GM11168 (cell line): ENCODE measurements around the gene CCDC122.

Source experiments
- in situ Hi-C: fragments of 300-500 bp; cut with MboI; formaldehyde crosslinking; loops from one replicate; pipeline ENCODE4 v1.12.0; 2022; ENCODE audit warnings: low sequenced_read_pairs; ENCODE audit not compliant: unreplicated experiment

The CCDC122 gene

GRCh38 chr13:43878892-43879754 lies at the start of gene CCDC122:
CCDC122 (minus strand) TSS chr13:43879740; CDS start chr13:43869376, 10,364 bp downstream.
- in situ Hi-C loops = no loop called here

GRCh38 chr13:43924549-43925245 lies 45.2 kb upstream of the CCDC122 start:
- in situ Hi-C loops = loop anchor here (25.0 kb wide), 1 partner anchor 1038 kb away; no protein-coding TSS in a partner anchor

GRCh38 chr13:43920965-43921674 lies 41.6 kb upstream of the CCDC122 start:
- in situ Hi-C loops = loop anchor here (25.0 kb wide), 1 partner anchor 1041 kb away; no protein-coding TSS in a partner anchor

- in situ Hi-C loops = loop anchor here (25.0 kb wide), 1 partner anchor 1044 kb away; no protein-coding TSS in a partner anchor
Measured at GRCh38 chr13:43918636-43919035, 39.1 kb upstream of the CCDC122 start.

- in situ Hi-C loops = loop anchor here (25.0 kb wide), 1 partner anchor 1045 kb away; no protein-coding TSS in a partner anchor
Measured at GRCh38 chr13:43916828-43917227, 37.3 kb upstream of the CCDC122 start.

GRCh38 chr13:43915451-43915850 lies 35.9 kb upstream of the CCDC122 start:
- in situ Hi-C loops = loop anchor here (25.0 kb wide), 1 partner anchor 1047 kb away; no protein-coding TSS in a partner anchor

- in situ Hi-C loops = loop anchor here (25.0 kb wide), 1 partner anchor 1050 kb away; no protein-coding TSS in a partner anchor
Measured at GRCh38 chr13:43911871-43912270, 32.3 kb upstream of the CCDC122 start.

- in situ Hi-C loops = loop anchor here (25.0 kb wide), 1 partner anchor 1051 kb away; no protein-coding TSS in a partner anchor
Measured at GRCh38 chr13:43911278-43911677, 31.7 kb upstream of the CCDC122 start.

- in situ Hi-C loops = loop anchor here (25.0 kb wide), 1 partner anchor 1051 kb away; no protein-coding TSS in a partner anchor
Measured at GRCh38 chr13:43910856-43911255, 31.3 kb upstream of the CCDC122 start.

GRCh38 chr13:43908156-43909126 lies 28.9 kb upstream of the CCDC122 start:
- in situ Hi-C loops = loop anchor here (5.0 to 25.0 kb wide), 2 partner anchors 529 to 1054 kb away; no protein-coding TSS in a partner anchor

- in situ Hi-C loops = loop anchor here (5.0 to 25.0 kb wide), 2 partner anchors 532 to 1057 kb away; no protein-coding TSS in a partner anchor
Measured at GRCh38 chr13:43905435-43906031, 26.0 kb upstream of the CCDC122 start.

GRCh38 chr13:43895940-43896339 lies 16.4 kb upstream of the CCDC122 start:
- in situ Hi-C loops = no loop called here

GRCh38 chr13:43894438-43894837 lies 14.9 kb upstream of the CCDC122 start:
- in situ Hi-C loops = no loop called here

GRCh38 chr13:43884222-43884621 lies 4.7 kb upstream of the CCDC122 start:
- in situ Hi-C loops = no loop called here

GRCh38 chr13:43883631-43884030 lies 4.1 kb upstream of the CCDC122 start:
- in situ Hi-C loops = no loop called here

- in situ Hi-C loops = no loop called here
Measured at GRCh38 chr13:43881580-43881979, 2.0 kb upstream of the CCDC122 start.

GRCh38 chr13:43880926-43881325 lies 1.4 kb upstream of the CCDC122 start:
- in situ Hi-C loops = no loop called here

- in situ Hi-C loops = no loop called here
Measured at GRCh38 chr13:43880214-43880855, 795 bp upstream of the CCDC122 start.
